ENCODE measurements around the gene GRM7. TPM values are rescaled to one million over a fixed set of nuclear protein-coding genes. Genes with fewer than 3 reads are reported as not detected.

The GRM7 gene
- total and polyA plus RNA-seq, 2 of the 4 experiments (the other 2 are of a cell fraction), result not detected

DNA sequence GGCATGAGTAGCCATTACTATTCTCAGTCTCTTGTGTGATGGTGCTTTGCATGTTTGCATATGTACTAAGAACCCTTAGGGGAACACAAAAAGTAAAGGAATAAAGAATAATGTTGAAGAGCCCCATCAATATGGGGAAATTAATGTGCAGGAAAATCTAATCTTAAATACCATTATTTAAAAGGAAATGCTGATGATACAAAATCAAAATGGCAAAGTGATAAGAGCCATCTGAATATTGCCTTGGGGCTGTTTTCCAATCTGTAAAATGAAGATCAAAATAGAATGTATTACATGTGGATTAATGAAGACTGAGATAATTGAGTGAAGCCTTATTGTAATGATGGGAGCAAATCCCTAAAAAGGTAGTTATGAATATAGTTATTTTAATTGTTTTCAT, 771.4 kb downstream of the GRM7 start:
- no peaks in the 10 kb centered on the region for H3K36me3 ChIP-seq (ENCODE audit: control insufficient read depth, insufficient read depth, low read length)
- H3K4me1 ChIP-seq (ENCODE audit: control insufficient read depth, insufficient read depth, low read length), result no peaks in the 10 kb centered on the region
- dilution Hi-C loops (cut with HindIII; ENCODE audit: low sequenced_read_pairs, unreplicated experiment), result no loop called here
- H3K79me1 ChIP-seq (ENCODE audit: low read depth in 1 of 2, low read length in 2 of 2), result no peaks in the 10 kb centered on the region
- H4K91ac ChIP-seq (ENCODE audit: insufficient read depth, low read depth, low read length), result no peak overlapping the region
- no peak overlapping the region for H3K9ac ChIP-seq (ENCODE audit: low read depth, low read length)
- H2BK5ac ChIP-seq (ENCODE audit: low read depth, low read length, poor library complexity, severe bottlenecking), result no peak overlapping the region
- no peak overlapping the region for H2BK120ac ChIP-seq (ENCODE audit: low read depth, low read length)
- no peak for DNase-seq
- H4K5ac ChIP-seq (ENCODE audit: low read depth, low read length), result no peak overlapping the region
- H3K4ac ChIP-seq (ENCODE audit: low read depth, low read length), result no peak overlapping the region
- no peak overlapping the region for H3K14ac ChIP-seq (replicated peaks; ENCODE audit: low read depth, low read length)
- intact Hi-C loops (cut with micrococcal nuclease), result no loop called here
- no peak overlapping the region for H3K18ac ChIP-seq (ENCODE audit: low read depth, low read length)
- peaks cover 18% of the 10 kb centered on the region for H3K9me3 ChIP-seq (ENCODE audit: control insufficient read depth, insufficient read depth, low read length)
- no peak overlapping the region for H3K56ac ChIP-seq (ENCODE audit: extremely low read depth, insufficient read depth, low read length)
- ChIA-PET CTCF (no interaction called here), POLR2A (ENCODE audit: unreplicated experiment) (no interaction called here)
- H3K23ac ChIP-seq (ENCODE audit: low read depth, low read length), result no peak overlapping the region
- TF ChIP-seq MAFK (IDR thresholded peaks at IDR 0.05; ENCODE audit: low read depth, low read length) (0 out of 2 replicates have a peak, but pooled peaks have one; percentile 2), RCOR1 (IDR thresholded peaks at IDR 0.05; ENCODE audit: insufficient replicate concordance, low read length) (no peak)
- TF ChIP-seq, protein P1, sequence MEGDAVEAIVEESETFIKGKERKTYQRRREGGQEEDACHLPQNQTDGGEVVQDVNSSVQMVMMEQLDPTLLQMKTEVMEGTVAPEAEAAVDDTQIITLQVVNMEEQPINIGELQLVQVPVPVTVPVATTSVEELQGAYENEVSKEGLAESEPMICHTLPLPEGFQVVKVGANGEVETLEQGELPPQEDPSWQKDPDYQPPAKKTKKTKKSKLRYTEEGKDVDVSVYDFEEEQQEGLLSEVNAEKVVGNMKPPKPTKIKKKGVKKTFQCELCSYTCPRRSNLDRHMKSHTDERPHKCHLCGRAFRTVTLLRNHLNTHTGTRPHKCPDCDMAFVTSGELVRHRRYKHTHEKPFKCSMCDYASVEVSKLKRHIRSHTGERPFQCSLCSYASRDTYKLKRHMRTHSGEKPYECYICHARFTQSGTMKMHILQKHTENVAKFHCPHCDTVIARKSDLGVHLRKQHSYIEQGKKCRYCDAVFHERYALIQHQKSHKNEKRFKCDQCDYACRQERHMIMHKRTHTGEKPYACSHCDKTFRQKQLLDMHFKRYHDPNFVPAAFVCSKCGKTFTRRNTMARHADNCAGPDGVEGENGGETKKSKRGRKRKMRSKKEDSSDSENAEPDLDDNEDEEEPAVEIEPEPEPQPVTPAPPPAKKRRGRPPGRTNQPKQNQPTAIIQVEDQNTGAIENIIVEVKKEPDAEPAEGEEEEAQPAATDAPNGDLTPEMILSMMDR (conservative IDR thresholded peaks at IDR 0.05; ENCODE audit: low read depth, low read length), result no peak
- H2AK9ac ChIP-seq (replicated peaks; ENCODE audit: low read depth, low read length, poor library complexity), result no peak overlapping the region
- no peak overlapping the region for H3K27ac ChIP-seq (ENCODE audit: insufficient read depth, low read length)
- no peak overlapping the region for H2AK5ac ChIP-seq (ENCODE audit: low read depth, low read length)
- no peaks in the 10 kb centered on the region for H3K9me1 ChIP-seq (ENCODE audit: insufficient read depth, low read length)
- no peak overlapping the region for H4K8ac ChIP-seq (ENCODE audit: low read depth in 2 of 2, low read length in 2 of 2)
- no peak overlapping the region for H2AFZ ChIP-seq (replicated peaks; ENCODE audit: low read length, poor library complexity)
- H3K4me3 ChIP-seq (ENCODE audit: insufficient read depth, low read depth, low read length), result no peak overlapping the region
- ATAC-seq (ENCODE audit: low read depth), result no peak
- H3K4me2 ChIP-seq (ENCODE audit: low read depth, low read length), result no peak overlapping the region
- H4K20me1 ChIP-seq (ENCODE audit: insufficient read depth, low read length), result no peaks in the 10 kb centered on the region
- no TSS peak for BruUV-seq (replicated peaks)
- no peak overlapping the region for H2BK20ac ChIP-seq (ENCODE audit: low read depth, low read length)
- H3K27me3 ChIP-seq (ENCODE audit: control insufficient read depth, insufficient read depth, low read length), result no peaks in the 10 kb centered on the region
- H2BK15ac ChIP-seq (ENCODE audit: low read depth, low read length), result no peak overlapping the region
- in situ Hi-C loops (cut with MboI; ENCODE audit: low sequenced_read_pairs), result no loop called here

Measured in IMR-90 (cell line).